Right atrium auricular region (tissue), 2 donors: Measurements from ENCODE around the gene PBOV1. TPM values are rescaled to one million over a fixed set of nuclear protein-coding genes. Genes with fewer than 3 reads are reported as not detected.
"Not testable (repeated sequence)": the region's sequence is repeated elsewhere in the genome, so short reads cannot be mapped to it uniquely, and the experiment has no call there.

Experiments used
- DNase-seq: peaks from one replicate; pipeline ENCODE4 v3.0.0-alpha.2; 2019; ENCODE audit warnings: low spot score
- H3K27ac ChIP-seq, 2 donors: fragments of 200-600 bp; sonication (generic); 1 replicate in 1 of 2; 2 replicates in 1 of 2; pipeline ENCODE4 v1.5.1; 2016 to 2019
- H3K27me3 ChIP-seq, 2 donors: fragments of 200-600 bp; sonication (generic); one replicate each; pipeline versions ENCODE4 v1.5.1 to v1.6.0; 2017 to 2019
- H3K36me3 ChIP-seq: fragments of 200-600 bp; sonication (generic); one replicate; pipeline ENCODE4 v1.5.1; 2016
- H3K4me1 ChIP-seq, 2 donors: fragments of 200-600 bp; sonication (generic); one replicate each; pipeline versions ENCODE4 v1.5.1 to v1.6.0; 2017 to 2019
- H3K4me3 ChIP-seq, 2 donors: fragments of 200-600 bp; sonication (generic); 1 replicate in 1 of 2; 2 replicates in 1 of 2; pipeline ENCODE4 v1.5.1; 2017 to 2019; ENCODE audit warnings: mild to moderate bottlenecking in 1 of 2, moderate library complexity in 1 of 2
- H3K9me3 ChIP-seq, 2 donors: fragments of 200-600 bp; sonication (generic); one replicate each; pipeline ENCODE4 v1.5.1; 2019
- CTCF ChIP-seq, 2 donors: fragments of 200-600 bp; sonication (generic); IDR thresholded peaks; one replicate each; pipeline ENCODE4 v1.5.1; 2019; ENCODE audit warnings: antibody characterized with exemption in 2 of 2
- total RNA-seq, 2 donors: library from RNA; depleted of rRNA; stranded (reverse); fragments of >200 nt; gene quantifications; one replicate each; pipeline ENCODE4 v1.1.0, GENCODE V29; 2016

Gene PBOV1
- total RNA-seq, 2 donors from 2014 or later = not detected

- DNase-seq = no peak
- H3K27me3 ChIP-seq = no peaks in the 10 kb centered on the region
- TF ChIP-seq CTCF (IDR thresholded peaks at IDR 0.05) = no peak
Observed at GRCh38 chr6:138222901-138223546, 4.7 kb upstream of the PBOV1 start.

GRCh38 chr6:138219901-138220300 is 1.6 kb upstream of the PBOV1 start:
- H3K36me3 ChIP-seq = no peaks in the 10 kb centered on the region
- no peak overlapping the region for H3K27ac ChIP-seq
- no peak for TF ChIP-seq CTCF (IDR thresholded peaks at IDR 0.05)
- H3K9me3 ChIP-seq = no peaks in the 10 kb centered on the region
- H3K27me3 ChIP-seq = no peaks in the 10 kb centered on the region
- no peak overlapping the region for H3K4me3 ChIP-seq
- H3K4me1 ChIP-seq = no peaks in the 10 kb centered on the region
- no peak for DNase-seq

More at GRCh38 chr6:138222901-138223546, 4.7 kb upstream of the PBOV1 start:
- H3K9me3 ChIP-seq = no peaks in the 10 kb centered on the region
- no peak overlapping the region for H3K27ac ChIP-seq
- no peaks in the 10 kb centered on the region for H3K36me3 ChIP-seq
- no peaks in the 10 kb centered on the region for H3K4me1 ChIP-seq
- H3K4me3 ChIP-seq = no peak overlapping the region

GRCh38 chr6:138219398-138219797 is 1.1 kb upstream of the PBOV1 start:
- Histone ChIP-seq H3K36me3 (no peaks in the 10 kb centered on the region), H3K4me3 (no peak overlapping the region), H3K9me3 (no peaks in the 10 kb centered on the region), H3K4me1 (no peaks in the 10 kb centered on the region), H3K27ac (no peak overlapping the region), H3K27me3 (no peaks in the 10 kb centered on the region)
- no peak for TF ChIP-seq CTCF (IDR thresholded peaks at IDR 0.05)
- no peak for DNase-seq

- no peaks in the 10 kb centered on the region for H3K9me3 ChIP-seq
- H3K36me3 ChIP-seq = no peaks in the 10 kb centered on the region
- H3K27me3 ChIP-seq = no peaks in the 10 kb centered on the region
- TF ChIP-seq CTCF (IDR thresholded peaks at IDR 0.05) = no peak
- no peak for DNase-seq
- no peak overlapping the region for H3K4me3 ChIP-seq
- no peaks in the 10 kb centered on the region for H3K4me1 ChIP-seq
- H3K27ac ChIP-seq = no peak overlapping the region
Observed at GRCh38 chr6:138215093-138215782, 3.1 kb downstream of the PBOV1 start.

- not testable (repeated sequence) for H3K9me3 ChIP-seq, H3K27me3 ChIP-seq, H3K36me3 ChIP-seq, H3K4me3 ChIP-seq, H3K27ac ChIP-seq, DNase-seq, H3K4me1 ChIP-seq
Observed at GRCh38 chr6:138212530-138212929, 5.8 kb downstream of the PBOV1 start.

- H3K4me3 ChIP-seq = no peak overlapping the region
- DNase-seq = no peak
- no peaks in the 10 kb centered on the region for H3K27me3 ChIP-seq
- H3K9me3 ChIP-seq = no peaks in the 10 kb centered on the region
- H3K36me3 ChIP-seq = no peaks in the 10 kb centered on the region
- H3K4me1 ChIP-seq = no peaks in the 10 kb centered on the region
- no peak for TF ChIP-seq CTCF (IDR thresholded peaks at IDR 0.05)
- no peak overlapping the region for H3K27ac ChIP-seq
Observed at GRCh38 chr6:138211601-138212000, 6.7 kb downstream of the PBOV1 start.
